Dermis microvascular lymphatic vessel endothelial cell (primary cell): ENCODE results near the gene HES3. TPM values are rescaled to one million over a fixed set of nuclear protein-coding genes. Genes with fewer than 3 reads are reported as not detected.

Experiments used
- DNase-seq, 2 donors: peaks; one replicate each; pipeline versions ENCODE4 v3.0.0 to v3.0.0-alpha.2; 2010; ENCODE audit warnings: low read depth in 2 of 2
- total RNA-seq: library from RNA; depleted of rRNA; stranded (reverse); fragments of >200 nt; gene quantifications from 2 replicates; pipeline ENCODE4 v1.2.1, GENCODE V29; 2014

HES3 gene
- total RNA-seq, 1 donor from 2014 or later: not detected

- DNase-seq: peak in 1 of 2 donors; percentile 43
Observed at GRCh38 chr1:6245869-6246496, 2.0 kb downstream of the HES3 start.

GRCh38 chr1:6246497-6247467 lies 2.8 kb downstream of the HES3 start:
- peak; percentile 55 to 76 for DNase-seq

- DNase-seq: no peak
Observed at GRCh38 chr1:6247651-6248050, 3.7 kb downstream of the HES3 start.

GRCh38 chr1:6248161-6248776 lies 4.3 kb downstream of the HES3 start:
- DNase-seq: no peak

- no peak for DNase-seq
Observed at GRCh38 chr1:6248932-6249738, 5.2 kb downstream of the HES3 start.

GRCh38 chr1:6249739-6250689 lies 6.0 kb downstream of the HES3 start:
- no peak for DNase-seq

GRCh38 chr1:6251233-6251632 lies 7.3 kb downstream of the HES3 start:
- no peak for DNase-seq

- DNase-seq: no peak
Observed at GRCh38 chr1:6251681-6252373, 7.8 kb downstream of the HES3 start.

- no peak for DNase-seq
Observed at GRCh38 chr1:6252374-6252710, 8.4 kb downstream of the HES3 start.

GRCh38 chr1:6253380-6253779 lies 9.4 kb downstream of the HES3 start:
- DNase-seq: no peak

GRCh38 chr1:6254691-6255090 lies 10.7 kb downstream of the HES3 start:
- DNase-seq: no peak

GRCh38 chr1:6256645-6257044 lies 12.7 kb downstream of the HES3 start:
- DNase-seq: no peak

GRCh38 chr1:6257541-6258069 lies 13.6 kb downstream of the HES3 start:
- DNase-seq: no peak

- DNase-seq: no peak
Observed at GRCh38 chr1:6258675-6259074, 14.7 kb downstream of the HES3 start.

GRCh38 chr1:6259491-6260362 lies 15.7 kb downstream of the HES3 start:
- peak; percentile 24 to 67 for DNase-seq

GRCh38 chr1:6260433-6260934 lies 16.5 kb downstream of the HES3 start:
- peak in 1 of 2 donors; percentile 29 for DNase-seq

GRCh38 chr1:6260961-6261614 lies 17.1 kb downstream of the HES3 start, which contains the start of gene GPR153:
GPR153 (minus strand) TSS chr1:6261098; CDS start chr1:6254905, 6,193 bp downstream.
- peak in 1 of 2 donors; percentile 55 for DNase-seq

- DNase-seq: no peak
Observed at GRCh38 chr1:6261615-6261995, 17.6 kb downstream of the HES3 start.
